ENCODE results near the gene SETD5. TPM values are rescaled to one million over a fixed set of nuclear protein-coding genes. Genes with fewer than 3 reads are reported as not detected.

Gene SETD5
- total and polyA plus RNA-seq, 2 donors (not counting 3 experiments of a cell fraction or from before 2014, with no cell fraction given) = 48.2 to 149 TPM

GRCh38 chr3:9385187-9386077, 12.0 kb upstream of the SETD5 start:
- Histone ChIP-seq H3K79me2 (ENCODE audit: control insufficient read depth, insufficient read depth, low read length) (peaks cover 8% of the 10 kb centered on the region), H3K4me2 (ENCODE audit: insufficient read depth, low read length) (no peak overlapping the region), H3K9ac (replicated peaks; ENCODE audit: extremely low read depth, insufficient read depth, low read length) (no peak overlapping the region), H4K20me1 (replicated peaks; ENCODE audit: control insufficient read depth, extremely low read depth, insufficient read depth, low read length) (no peaks in the 10 kb centered on the region), H3K27ac (ENCODE audit: insufficient read depth, low read depth, low read length) (no peak overlapping the region), H3K9me1 (replicated peaks; ENCODE audit: control insufficient read depth, extremely low read depth, insufficient read depth, low read length) (no peaks in the 10 kb centered on the region), H3K36me3 (ENCODE audit: control insufficient read depth in 2 of 2, extremely low read depth in 1 of 2, insufficient read depth in 2 of 2, low read length in 2 of 2) (peaks cover 19 to 31% of the 10 kb centered on the region in 2 experiments), H3K4me1 (ENCODE audit: control insufficient read depth, extremely low read depth, insufficient read depth, low read length) (no peaks in the 10 kb centered on the region), H3K9me3 (replicated peaks; ENCODE audit: control insufficient read depth, insufficient read depth, low read length) (no peaks in the 10 kb centered on the region), H3K4me3 (replicated peaks in 1 of 3; ENCODE audit: insufficient read depth in 1 of 3, low read depth in 1 of 3, low read length in 3 of 3) (no peak overlapping the region), H3K27me3 (ENCODE audit: control insufficient read depth in 2 of 2, insufficient read depth in 2 of 2, low read length in 2 of 2) (no peaks in the 10 kb centered on the region), H2AFZ (ENCODE audit: low read depth, low read length) (no peak overlapping the region)
- ChIA-PET CTCF (interaction anchor here (1.1 to 2.1 kb wide), 3 partner anchors 9 to 32 kb away, joined by 3 to 6 read pairs (median 4); no protein-coding TSS in a partner anchor), POLR2A (no interaction called here)
- DNase-seq (ENCODE audit: low read depth, low spot score) = no peak
- no peak for TF ChIP-seq POLR2A (IDR thresholded peaks at IDR 0.05; ENCODE audit: low read depth, low read length)
- no peak for TF ChIP-seq JUN (IDR thresholded peaks at IDR 0.05; ENCODE audit: borderline replicate concordance, insufficient read depth, insufficient read length, low read depth)
- no peak for TF ChIP-seq MAX (IDR thresholded peaks at IDR 0.05; ENCODE audit: insufficient read depth, insufficient read length)
- TF ChIP-seq MYC (IDR thresholded peaks at IDR 0.05; ENCODE audit: low read depth, low read length) = no peak
- no peak for TF ChIP-seq POLR2AphosphoS5 (IDR thresholded peaks at IDR 0.05; ENCODE audit: insufficient read depth, low read depth, low read length)
- no peak for TF ChIP-seq CTCF (IDR thresholded peaks at IDR 0.05; ENCODE audit: extremely low read depth in 1 of 2, insufficient read depth in 1 of 2, low read depth in 1 of 2, low read length in 2 of 2)
- TF ChIP-seq GATA2 (IDR thresholded peaks at IDR 0.05; ENCODE audit: insufficient read depth, insufficient read length, low read depth, low read length) = no peak
- no peak for TF ChIP-seq EZH2 (IDR thresholded peaks at IDR 0.05; ENCODE audit: borderline replicate concordance, low read depth, low read length, severe bottlenecking)
- no peak for TF ChIP-seq FOS (IDR thresholded peaks at IDR 0.05; ENCODE audit: borderline replicate concordance, insufficient read depth, low read length)
- BruUV-seq (replicated peaks) = no TSS peak
- no peak for FAIRE-seq
- intact Hi-C loops (cut with micrococcal nuclease) = no loop called here
- dilution Hi-C loops (cut with MboI; ENCODE audit: extremely low pct_ligation_motif_present, low sequenced_read_pairs) = no loop called here

All from endothelial cell of umbilical vein (primary cell).